ENCODE data around the gene RAMP2. TPM values are rescaled to one million over a fixed set of nuclear protein-coding genes. Genes with fewer than 3 reads are reported as not detected.
A peak's percentile ranks its signal among the peaks of the same experiment; 100 is the strongest.

The RAMP2 gene
- total RNA-seq, 2 experiments from 2014 or later, result not detected

GRCh38 chr17:42796066-42796758 is 35.2 kb downstream of the RAMP2 start:
- H3K27ac Mint-ChIP-seq, result no peak overlapping the region
- POLR2A ChIA-PET, result no interaction called here
- no peak for DNase-seq
- H3K27me3 Mint-ChIP-seq, result no peaks in the 10 kb centered on the region
- peaks cover 16% of the 10 kb centered on the region for H3K4me1 Mint-ChIP-seq
- H3K4me3 Mint-ChIP-seq, result no peak overlapping the region
- CTCF ChIA-PET, result interaction anchor here (0.6 to 0.7 kb wide), 2 partner anchors 10 to 254 kb away, joined by 3 read pairs; no protein-coding TSS in a partner anchor
- intact Hi-C loops (cut with DNase I, micrococcal nuclease), result no loop called here
- no peaks in the 10 kb centered on the region for H3K9me3 Mint-ChIP-seq (ENCODE audit: low read depth)
- ATAC-seq, result no peak
- peaks cover 7% of the 10 kb centered on the region for H3K36me3 Mint-ChIP-seq (ENCODE audit: low read depth)

GRCh38 chr17:42797067-42798007 is 36.3 kb downstream of the RAMP2 start:
- peaks cover 7% of the 10 kb centered on the region for H3K36me3 Mint-ChIP-seq (ENCODE audit: low read depth)
- H3K4me1 Mint-ChIP-seq, result peaks cover 16% of the 10 kb centered on the region
- ATAC-seq, result no peak
- no peak overlapping the region for H3K27ac Mint-ChIP-seq
- H3K27me3 Mint-ChIP-seq, result no peaks in the 10 kb centered on the region
- intact Hi-C loops (cut with DNase I, micrococcal nuclease), result loop anchor here (1.0 to 2.0 kb wide), 7 partner anchors 24 to 328 kb away; partner anchors contain the start of genes EZH1 (in 2 of the 2), BECN1 (in 1 of the 2), BRCA1 (in 1 of the 2) and PSMC3IP (in 1 of the 2)
- no peak for DNase-seq
- H3K4me3 Mint-ChIP-seq, result peak overlapping the region; percentile 87
- ChIA-PET CTCF (interaction anchor here (1.0 to 1.2 kb wide), 3 partner anchors 11 to 24 kb away, joined by 3 to 5 read pairs (median 4); no protein-coding TSS in a partner anchor), POLR2A (no interaction called here)
- no peaks in the 10 kb centered on the region for H3K9me3 Mint-ChIP-seq (ENCODE audit: low read depth)

- ATAC-seq (no peak), DNase-seq (no peak)
- Mint-ChIP-seq H3K27me3 (no peaks in the 10 kb centered on the region), H3K4me1 (peaks cover 16% of the 10 kb centered on the region), H3K36me3 (ENCODE audit: low read depth) (peaks cover 7% of the 10 kb centered on the region), H3K27ac (no peak overlapping the region), H3K4me3 (peak overlapping the region; percentile 87), H3K9me3 (ENCODE audit: low read depth) (no peaks in the 10 kb centered on the region)
- intact Hi-C loops (cut with DNase I, micrococcal nuclease), result loop anchor here (1.0 to 2.0 kb wide), 7 partner anchors 25 to 327 kb away; partner anchors contain the start of genes EZH1 (in 2 of the 2), BECN1 (in 1 of the 2), BRCA1 (in 1 of the 2) and PSMC3IP (in 1 of the 2)
- CTCF ChIA-PET, result interaction anchor here (0.6 to 1.2 kb wide), 8 partner anchors 9 to 293 kb away, joined by 3 to 5 read pairs (median 3); partner anchors contain the start of gene BECN1
- POLR2A ChIA-PET, result interaction anchor here (0.6 to 1.0 kb wide), 2 partner anchors 143 to 200 kb away, joined by 3 to 5 read pairs; partner anchors contain the start of gene RPL27
Measured at GRCh38 chr17:42798011-42798382, 37.0 kb downstream of the RAMP2 start.

GRCh38 chr17:42798383-42799380 is 37.7 kb downstream of the RAMP2 start, which contains the start of the genes CNTD1 and COA3:
CNTD1 (plus strand) TSS chr17:42798861; CDS start chr17:42799068, 207 bp downstream.
COA3 (minus strand) TSS chr17:42798704; CDS start chr17:42798681, 23 bp downstream.
- peak within 1 kb of the TSS; percentile 58 for H3K27ac Mint-ChIP-seq
- peaks cover 7% of the 10 kb centered on the region for H3K36me3 Mint-ChIP-seq (ENCODE audit: low read depth)
- intact Hi-C loops (cut with DNase I, micrococcal nuclease), result loop anchor here (1.0 to 2.0 kb wide), 7 partner anchors 25 to 327 kb away; partner anchors contain the start of genes EZH1 (in 2 of the 2), BECN1 (in 1 of the 2), BRCA1 (in 1 of the 2) and PSMC3IP (in 1 of the 2)
- H3K27me3 Mint-ChIP-seq, result no peaks in the 10 kb centered on the region
- H3K4me3 Mint-ChIP-seq, result peak within 1 kb of the TSS; percentile 87
- no peaks in the 10 kb centered on the region for H3K9me3 Mint-ChIP-seq (ENCODE audit: low read depth)
- POLR2A ChIA-PET, result interaction anchor here (0.6 to 1.0 kb wide), 2 partner anchors 144 to 199 kb away, joined by 3 to 5 read pairs; partner anchors contain the start of gene RPL27
- H3K4me1 Mint-ChIP-seq, result peaks cover 16% of the 10 kb centered on the region
- ATAC-seq, result peak; percentile 100
- CTCF ChIA-PET, result interaction anchor here (0.6 to 1.2 kb wide), 7 partner anchors 9 to 293 kb away, joined by 3 to 5 read pairs (median 3); partner anchors contain the start of gene BECN1
- peak; percentile 92 for DNase-seq

- Mint-ChIP-seq H3K4me1 (peaks cover 5% of the 10 kb centered on the region), H3K27me3 (no peaks in the 10 kb centered on the region), H3K4me3 (no peak overlapping the region), H3K36me3 (ENCODE audit: low read depth) (no peaks in the 10 kb centered on the region), H3K9me3 (ENCODE audit: low read depth) (no peaks in the 10 kb centered on the region), H3K27ac (no peak overlapping the region)
- ATAC-seq, result no peak
- DNase-seq, result no peak
- POLR2A ChIA-PET, result no interaction called here
- intact Hi-C loops (cut with DNase I, micrococcal nuclease), result no loop called here
- CTCF ChIA-PET, result interaction anchor here (2.0 kb wide), 1 partner anchor 17 kb away, joined by 9 read pairs; no protein-coding TSS in a partner anchor
Measured at GRCh38 chr17:42803074-42803883, 42.3 kb downstream of the RAMP2 start.

GRCh38 chr17:42804918-42805367 is 43.9 kb downstream of the RAMP2 start:
- Mint-ChIP-seq H3K27ac (no peak overlapping the region), H3K4me1 (no peaks in the 10 kb centered on the region), H3K27me3 (no peaks in the 10 kb centered on the region), H3K36me3 (ENCODE audit: low read depth) (peaks cover 2% of the 10 kb centered on the region), H3K4me3 (no peak overlapping the region), H3K9me3 (ENCODE audit: low read depth) (no peaks in the 10 kb centered on the region)
- DNase-seq (no peak), ATAC-seq (no peak)
- intact Hi-C loops (cut with DNase I, micrococcal nuclease), result no loop called here
- ChIA-PET CTCF (interaction anchor here (1.2 kb wide), 1 partner anchor 16 kb away, joined by 3 read pairs; no protein-coding TSS in a partner anchor), POLR2A (no interaction called here)

- Mint-ChIP-seq H3K9me3 (ENCODE audit: low read depth) (no peaks in the 10 kb centered on the region), H3K4me3 (no peak overlapping the region), H3K27ac (no peak overlapping the region), H3K36me3 (ENCODE audit: low read depth) (peaks cover 6% of the 10 kb centered on the region), H3K4me1 (no peaks in the 10 kb centered on the region), H3K27me3 (no peaks in the 10 kb centered on the region)
- no peak for ATAC-seq
- CTCF ChIA-PET, result interaction anchor here (0.6 kb wide), 1 partner anchor 11 kb away, joined by 3 read pairs; no protein-coding TSS in a partner anchor
- DNase-seq, result no peak
- POLR2A ChIA-PET, result interaction anchor here (0.6 kb wide), 1 partner anchor 33 kb away, joined by 6 read pairs; no protein-coding TSS in a partner anchor
- intact Hi-C loops (cut with DNase I, micrococcal nuclease), result no loop called here
Measured at GRCh38 chr17:42806249-42806648, 45.2 kb downstream of the RAMP2 start.

- H3K36me3 Mint-ChIP-seq (ENCODE audit: low read depth), result peaks cover 21% of the 10 kb centered on the region
- no peaks in the 10 kb centered on the region for H3K9me3 Mint-ChIP-seq (ENCODE audit: low read depth)
- no peak for DNase-seq
- ChIA-PET CTCF (no interaction called here), POLR2A (interaction anchor here (1.5 kb wide), 1 partner anchor 11 kb away, joined by 3 read pairs; no protein-coding TSS in a partner anchor)
- H3K27me3 Mint-ChIP-seq, result no peaks in the 10 kb centered on the region
- intact Hi-C loops (cut with DNase I, micrococcal nuclease), result no loop called here
- H3K4me3 Mint-ChIP-seq, result no peak overlapping the region
- no peak for ATAC-seq
- H3K4me1 Mint-ChIP-seq, result no peaks in the 10 kb centered on the region
- no peak overlapping the region for H3K27ac Mint-ChIP-seq
Measured at GRCh38 chr17:42809250-42809649, 48.2 kb downstream of the RAMP2 start.
